Neural cell (in vitro differentiated cells): ENCODE results near the gene FADS3. TPM values are rescaled to one million over a fixed set of nuclear protein-coding genes. Genes with fewer than 3 reads are reported as not detected.

Source experiments
- H2AFZ ChIP-seq: fragments of 200-600, 300-800 bp; sonication (generic), shearing (Covaris generic); 2 replicates; pipeline ENCODE4 v1.6.0; 2014; ENCODE audit warnings: low read depth, mild to moderate bottlenecking, antibody characterized with exemption, low read length, moderate library complexity
- H3F3A ChIP-seq: fragments of 200-600 bp; shearing (Covaris generic); 2 replicates; pipeline ENCODE4 v1.6.1; 2016; ENCODE audit warnings: mild to moderate bottlenecking, moderate library complexity, mixed read lengths, antibody characterized with exemption, low read length; ENCODE audit not compliant: insufficient read depth, poor library complexity, severe bottlenecking
- H3K27ac ChIP-seq: fragments of 200-600, 300-800 bp; sonication (generic), shearing (Covaris generic); 2 replicates; pipeline ENCODE4 v1.5.1; 2014; ENCODE audit warnings: mild to moderate bottlenecking, low read length, moderate library complexity
- H3K27me3 ChIP-seq: fragments of 300-800, 200-600 bp; sonication (generic), shearing (Covaris generic); 2 replicates; pipeline ENCODE4 v1.6.0; 2014; ENCODE audit warnings: mild to moderate bottlenecking, low read depth, low read length, moderate library complexity; ENCODE audit not compliant: insufficient read depth
- H3K36me3 ChIP-seq: fragments of 300-800, 200-600 bp; sonication (generic), shearing (Covaris generic); 2 replicates; pipeline ENCODE4 v1.5.1; 2014; ENCODE audit warnings: mild to moderate bottlenecking, antibody characterized with exemption, low read length, moderate library complexity; ENCODE audit not compliant: insufficient read depth
- H3K4me2 ChIP-seq: fragments of 300-800, 200-600 bp; sonication (generic), shearing (Covaris generic); 2 replicates; pipeline ENCODE4 v1.6.0; 2014; ENCODE audit warnings: mild to moderate bottlenecking, low read length
- H3K4me3 ChIP-seq: fragments of 300-800, 200-600 bp; sonication (generic), shearing (Covaris generic); 2 replicates; pipeline ENCODE4 v1.5.1; 2014; ENCODE audit warnings: mild to moderate bottlenecking, low read length, moderate library complexity
- H3K79me2 ChIP-seq: fragments of 200-600 bp; shearing (Covaris generic); replicated peaks from 2 replicates; pipeline ENCODE4 v1.6.0; 2014; ENCODE audit warnings: mild to moderate bottlenecking, low read length, moderate library complexity; ENCODE audit not compliant: insufficient read depth
- H3K9ac ChIP-seq: fragments of 300-800, 200-600 bp; sonication (generic), shearing (Covaris generic); 2 replicates; pipeline ENCODE4 v1.6.1; 2016; ENCODE audit warnings: mild to moderate bottlenecking, low read length, mixed read lengths
- H3K9me2 ChIP-seq: fragments of 200-600 bp; shearing (Covaris generic); 2 replicates; pipeline ENCODE4 v1.6.1; 2016; ENCODE audit warnings: mild to moderate bottlenecking, low read length, mixed read lengths; ENCODE audit not compliant: insufficient read depth
- H3K9me3 ChIP-seq: fragments of 200-600, 300-800 bp; sonication (generic), shearing (Covaris generic); 2 replicates; pipeline ENCODE4 v1.6.1; 2016; ENCODE audit warnings: mild to moderate bottlenecking, mixed run types, low read length, moderate library complexity, mixed read lengths
- H4K20me1 ChIP-seq: fragments of 200-600 bp; shearing (Covaris generic); 2 replicates; pipeline ENCODE4 v1.6.1; 2016; ENCODE audit warnings: mild to moderate bottlenecking, mixed run types; ENCODE audit not compliant: insufficient read depth
- EP300 ChIP-seq: fragments of 450-650 bp; conservative IDR thresholded peaks from 2 replicates; pipeline ENCODE4 v1.6.1; 2014; ENCODE audit warnings: antibody characterized with exemption, mild to moderate bottlenecking, moderate library complexity; ENCODE audit not compliant: poor library complexity, severe bottlenecking
- EZH2 ChIP-seq: fragments of 200-600, 300-800 bp; shearing (Covaris generic), sonication (generic); IDR thresholded peaks from 2 replicates; pipeline ENCODE4 v1.6.1; 2014; ENCODE audit warnings: antibody characterized with exemption, low read length, borderline replicate concordance, mild to moderate bottlenecking; ENCODE audit not compliant: insufficient read depth, poor library complexity, severe bottlenecking
- MXI1 ChIP-seq: fragments of 450-650 bp; conservative IDR thresholded peaks from 2 replicates; pipeline ENCODE4 v1.6.1; 2014; ENCODE audit warnings: antibody characterized with exemption, mild to moderate bottlenecking; ENCODE audit not compliant: poor library complexity, severe bottlenecking
- POLR2AphosphoS5 ChIP-seq: IDR thresholded peaks from 2 replicates; pipeline ENCODE4 v1.6.1; 2012
- RAD21 ChIP-seq: fragments of 450-650 bp; conservative IDR thresholded peaks from 2 replicates; pipeline ENCODE4 v1.6.1; 2014; ENCODE audit warnings: antibody characterized with exemption, mild to moderate bottlenecking, moderate library complexity
- SMC3 ChIP-seq: fragments of 450-650 bp; conservative IDR thresholded peaks from 2 replicates; pipeline ENCODE4 v1.6.1; 2014; ENCODE audit warnings: antibody characterized with exemption, mild to moderate bottlenecking, moderate library complexity; ENCODE audit not compliant: poor library complexity
- TAF1 ChIP-seq: IDR thresholded peaks from 2 replicates; pipeline ENCODE4 v1.6.1; 2012; ENCODE audit warnings: low read depth
- polyA minus RNA-seq: library from RNA; depleted of rRNA, polyadenylated mRNA; stranded (reverse); fragments of >200 nt; gene quantifications from 2 replicates; pipeline ENCODE4 v1.2.3, GENCODE V29; 2014
- polyA plus RNA-seq: library from polyadenylated mRNA; depleted of rRNA; stranded (reverse); fragments of >200 nt; gene quantifications from 2 replicates; pipeline ENCODE4 v1.2.3, GENCODE V29; 2014
- TF ChIP-seq, protein P1 (sequence below): fragments of 450-650 bp; IDR thresholded peaks from 2 replicates; pipeline ENCODE4 v1.5.1; 2014; ENCODE audit warnings: antibody characterized with exemption, mild to moderate bottlenecking, moderate library complexity; ENCODE audit not compliant: poor library complexity, severe bottlenecking
- TF ChIP-seq, protein P2 (sequence below): IDR thresholded peaks from 2 replicates; pipeline ENCODE4 v1.6.1; 2012; ENCODE audit warnings: borderline replicate concordance

FADS3 gene, protein sequence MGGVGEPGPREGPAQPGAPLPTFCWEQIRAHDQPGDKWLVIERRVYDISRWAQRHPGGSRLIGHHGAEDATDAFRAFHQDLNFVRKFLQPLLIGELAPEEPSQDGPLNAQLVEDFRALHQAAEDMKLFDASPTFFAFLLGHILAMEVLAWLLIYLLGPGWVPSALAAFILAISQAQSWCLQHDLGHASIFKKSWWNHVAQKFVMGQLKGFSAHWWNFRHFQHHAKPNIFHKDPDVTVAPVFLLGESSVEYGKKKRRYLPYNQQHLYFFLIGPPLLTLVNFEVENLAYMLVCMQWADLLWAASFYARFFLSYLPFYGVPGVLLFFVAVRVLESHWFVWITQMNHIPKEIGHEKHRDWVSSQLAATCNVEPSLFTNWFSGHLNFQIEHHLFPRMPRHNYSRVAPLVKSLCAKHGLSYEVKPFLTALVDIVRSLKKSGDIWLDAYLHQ
- 35.4 and 45.7 TPM in 2 replicates for polyA plus RNA-seq
- 8.9 and 15.1 TPM in 2 replicates for polyA minus RNA-seq

DNA sequence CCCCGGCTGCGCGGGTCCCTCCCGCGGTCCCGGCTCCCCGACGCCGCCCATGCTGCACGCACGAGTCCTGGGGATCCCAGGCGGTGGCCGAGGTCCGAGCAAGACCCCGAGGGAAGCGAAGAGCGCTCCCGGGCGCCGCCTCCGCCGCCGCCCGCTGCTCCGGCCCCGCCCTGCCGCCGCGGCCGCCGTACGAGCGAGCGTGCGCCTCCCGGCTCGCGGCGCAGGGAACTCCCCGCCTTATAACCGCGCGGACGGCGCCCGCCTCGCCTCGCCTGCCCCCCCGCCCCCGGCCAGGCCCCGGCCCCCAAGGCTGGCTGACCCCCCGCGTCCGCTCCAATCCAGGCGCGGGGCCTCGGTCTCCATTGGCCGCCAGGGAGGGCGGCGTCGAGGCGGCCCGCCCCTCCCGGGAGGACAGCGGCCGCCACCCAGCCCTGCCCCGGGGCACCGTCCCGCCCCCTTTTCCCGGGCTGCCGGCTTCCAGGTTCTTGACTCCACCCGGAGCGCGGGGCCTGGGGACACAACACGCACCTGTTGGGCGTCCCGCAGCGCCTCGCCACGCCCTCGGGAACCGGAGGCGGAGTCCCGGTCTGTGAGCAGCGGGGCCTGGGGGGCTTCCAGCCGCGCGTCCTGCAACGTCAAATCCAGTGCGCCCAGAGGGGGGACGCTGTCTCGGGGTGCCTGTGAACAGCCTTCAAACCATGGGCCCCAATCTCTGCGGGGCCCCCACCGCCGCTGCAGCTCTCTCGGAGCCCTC is at the start of gene FADS3:
Gene FADS3, minus strand, starts transcription at position 215 of the 754 bp plus-strand sequence. Its CDS starts 164 bp downstream, at position 51.
- no peaks in the 10 kb centered on the region for H3K9me3 ChIP-seq
- H3K9ac ChIP-seq: peak within 1 kb of the TSS; percentile 67
- H3K79me2 ChIP-seq: no peaks in the 10 kb centered on the region
- peaks cover 10% of the 10 kb centered on the region for H3K27me3 ChIP-seq
- peak within 1 kb of the TSS; percentile 51 for H2AFZ ChIP-seq
- peak within 1 kb of the TSS; percentile 93 for H3K4me3 ChIP-seq
- H3K36me3 ChIP-seq: no peaks in the 10 kb centered on the region
- no peaks in the 10 kb centered on the region for H3F3A ChIP-seq
- H3K27ac ChIP-seq: no peak within 1 kb of the TSS
- TF ChIP-seq POLR2AphosphoS5: no peak
- TF ChIP-seq EP300: no peak
- TF ChIP-seq SMC3: no peak
- TF ChIP-seq, protein P1, sequence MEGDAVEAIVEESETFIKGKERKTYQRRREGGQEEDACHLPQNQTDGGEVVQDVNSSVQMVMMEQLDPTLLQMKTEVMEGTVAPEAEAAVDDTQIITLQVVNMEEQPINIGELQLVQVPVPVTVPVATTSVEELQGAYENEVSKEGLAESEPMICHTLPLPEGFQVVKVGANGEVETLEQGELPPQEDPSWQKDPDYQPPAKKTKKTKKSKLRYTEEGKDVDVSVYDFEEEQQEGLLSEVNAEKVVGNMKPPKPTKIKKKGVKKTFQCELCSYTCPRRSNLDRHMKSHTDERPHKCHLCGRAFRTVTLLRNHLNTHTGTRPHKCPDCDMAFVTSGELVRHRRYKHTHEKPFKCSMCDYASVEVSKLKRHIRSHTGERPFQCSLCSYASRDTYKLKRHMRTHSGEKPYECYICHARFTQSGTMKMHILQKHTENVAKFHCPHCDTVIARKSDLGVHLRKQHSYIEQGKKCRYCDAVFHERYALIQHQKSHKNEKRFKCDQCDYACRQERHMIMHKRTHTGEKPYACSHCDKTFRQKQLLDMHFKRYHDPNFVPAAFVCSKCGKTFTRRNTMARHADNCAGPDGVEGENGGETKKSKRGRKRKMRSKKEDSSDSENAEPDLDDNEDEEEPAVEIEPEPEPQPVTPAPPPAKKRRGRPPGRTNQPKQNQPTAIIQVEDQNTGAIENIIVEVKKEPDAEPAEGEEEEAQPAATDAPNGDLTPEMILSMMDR: peak; percentile 8
- TF ChIP-seq EZH2: no peak
- peak; percentile 20 for TF ChIP-seq MXI1
- no peak for TF ChIP-seq TAF1
- TF ChIP-seq, protein P2, sequence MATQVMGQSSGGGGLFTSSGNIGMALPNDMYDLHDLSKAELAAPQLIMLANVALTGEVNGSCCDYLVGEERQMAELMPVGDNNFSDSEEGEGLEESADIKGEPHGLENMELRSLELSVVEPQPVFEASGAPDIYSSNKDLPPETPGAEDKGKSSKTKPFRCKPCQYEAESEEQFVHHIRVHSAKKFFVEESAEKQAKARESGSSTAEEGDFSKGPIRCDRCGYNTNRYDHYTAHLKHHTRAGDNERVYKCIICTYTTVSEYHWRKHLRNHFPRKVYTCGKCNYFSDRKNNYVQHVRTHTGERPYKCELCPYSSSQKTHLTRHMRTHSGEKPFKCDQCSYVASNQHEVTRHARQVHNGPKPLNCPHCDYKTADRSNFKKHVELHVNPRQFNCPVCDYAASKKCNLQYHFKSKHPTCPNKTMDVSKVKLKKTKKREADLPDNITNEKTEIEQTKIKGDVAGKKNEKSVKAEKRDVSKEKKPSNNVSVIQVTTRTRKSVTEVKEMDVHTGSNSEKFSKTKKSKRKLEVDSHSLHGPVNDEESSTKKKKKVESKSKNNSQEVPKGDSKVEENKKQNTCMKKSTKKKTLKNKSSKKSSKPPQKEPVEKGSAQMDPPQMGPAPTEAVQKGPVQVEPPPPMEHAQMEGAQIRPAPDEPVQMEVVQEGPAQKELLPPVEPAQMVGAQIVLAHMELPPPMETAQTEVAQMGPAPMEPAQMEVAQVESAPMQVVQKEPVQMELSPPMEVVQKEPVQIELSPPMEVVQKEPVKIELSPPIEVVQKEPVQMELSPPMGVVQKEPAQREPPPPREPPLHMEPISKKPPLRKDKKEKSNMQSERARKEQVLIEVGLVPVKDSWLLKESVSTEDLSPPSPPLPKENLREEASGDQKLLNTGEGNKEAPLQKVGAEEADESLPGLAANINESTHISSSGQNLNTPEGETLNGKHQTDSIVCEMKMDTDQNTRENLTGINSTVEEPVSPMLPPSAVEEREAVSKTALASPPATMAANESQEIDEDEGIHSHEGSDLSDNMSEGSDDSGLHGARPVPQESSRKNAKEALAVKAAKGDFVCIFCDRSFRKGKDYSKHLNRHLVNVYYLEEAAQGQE: no peak
- TF ChIP-seq RAD21: no peak
- H3K9me2 ChIP-seq: no peaks in the 10 kb centered on the region
- no peaks in the 10 kb centered on the region for H4K20me1 ChIP-seq
- peak within 1 kb of the TSS; percentile 5 for H3K4me2 ChIP-seq

DNA sequence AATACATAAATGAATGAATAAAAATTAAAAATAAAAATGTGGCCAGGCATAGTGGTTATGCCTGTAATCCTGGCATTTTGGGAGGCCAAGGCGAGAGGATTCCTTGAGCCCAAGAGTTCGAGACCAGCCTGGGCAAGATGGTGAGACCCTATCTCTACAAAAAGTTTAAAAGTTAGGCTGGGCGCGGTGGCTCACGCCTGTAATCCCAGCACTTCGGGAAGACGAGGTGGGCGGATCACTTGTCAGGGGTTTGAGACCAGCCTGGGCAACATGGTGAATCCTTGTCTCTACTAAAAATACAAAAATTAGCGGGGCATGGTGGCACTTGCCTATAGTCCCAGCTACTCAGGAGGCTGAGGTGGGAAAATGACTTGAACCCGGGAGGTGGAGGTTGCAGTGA is 49.1 kb upstream of the FADS3 start:
- Histone ChIP-seq H3K4me3 (no peak overlapping the region), H3K9me3 (no peaks in the 10 kb centered on the region), H3K9me2 (no peaks in the 10 kb centered on the region), H3F3A (no peaks in the 10 kb centered on the region), H2AFZ (no peak overlapping the region), H3K27me3 (no peaks in the 10 kb centered on the region), H3K9ac (no peak overlapping the region), H3K79me2 (no peaks in the 10 kb centered on the region), H3K4me2 (no peak overlapping the region), H3K27ac (no peak overlapping the region), H3K36me3 (no peaks in the 10 kb centered on the region), H4K20me1 (no peaks in the 10 kb centered on the region)
- TF ChIP-seq RAD21 (no peak), EP300 (no peak), EZH2 (no peak), TAF1 (no peak), POLR2AphosphoS5 (no peak)
- TF ChIP-seq, protein P1: no peak
- TF ChIP-seq, protein P2: no peak
